Prostate gland (tissue), 2 donors: Measurements from ENCODE around the gene TARS3. TPM values are rescaled to one million over a fixed set of nuclear protein-coding genes. Genes with fewer than 3 reads are reported as not detected.

Experiments
- DNase-seq: peaks from one replicate; pipeline ENCODE4 v3.0.0-alpha.2; 2019; ENCODE audit warnings: low spot score
- H3K27ac ChIP-seq, 2 donors: fragments of 200-600 bp; sonication (generic); 2 replicates each; pipeline ENCODE4 v1.5.1; 2017 to 2019
- H3K27me3 ChIP-seq: fragments of 200-600 bp; sonication (generic); replicated peaks from 2 replicates; pipeline ENCODE4 v1.5.1; 2019; ENCODE audit not compliant: insufficient read depth
- H3K36me3 ChIP-seq, 2 donors: fragments of 200-600 bp; sonication (generic); 1 replicate in 1 of 2; 2 replicates in 1 of 2; pipeline versions ENCODE4 v1.5.1 to v1.8.1; 2017 to 2019
- H3K4me1 ChIP-seq: fragments of 200-600 bp; sonication (generic); replicated peaks from 2 replicates; pipeline ENCODE4 v1.5.1; 2019
- H3K4me3 ChIP-seq, 2 donors: fragments of 200-600 bp; sonication (generic); 2 replicates each; pipeline ENCODE4 v1.5.1; 2017 to 2019
- H3K9me3 ChIP-seq: fragments of 200-600 bp; sonication (generic); 2 replicates; pipeline ENCODE4 v1.5.1; 2017
- POLR2A ChIP-seq: fragments of 450-650 bp; IDR thresholded peaks from one replicate; pipeline ENCODE4 v1.6.1; 2016; ENCODE audit warnings: antibody characterized with exemption, mild to moderate bottlenecking
- POLR2AphosphoS5 ChIP-seq: sonication (generic); formaldehyde crosslinking; IDR thresholded peaks from one replicate; pipeline ENCODE4 v1.6.1; 2017; ENCODE audit warnings: antibody characterized with exemption
- WGBS: methylation state at CpG from one replicate; pipeline ENCODE4 v1.1.5; 2018; 5-methylcytosine and 5-hydroxymethylcytosine counted together
- intact Hi-C: fragments of 100-400 bp; cut with DNase I; formaldehyde crosslinking; loops from one replicate; pipeline ENCODE4 v1.14.2; 2022
- total RNA-seq, 2 donors: library from RNA; depleted of rRNA; stranded (reverse); fragments of >200 nt; gene quantifications; one replicate each; pipeline ENCODE4 v1.1.0, GENCODE V29; 2016
- TF ChIP-seq, protein P1 (sequence below), 4 experiments: fragments of 200-600 bp in 2 of 4; fragments of 450-650 bp in 2 of 4; sonication (generic) in 2 of 4; IDR thresholded peaks; 1 replicate in 3 of 4; 2 replicates in 1 of 4; pipeline ENCODE4 v1.5.1; 2016 to 2019; ENCODE audit warnings: antibody characterized with exemption in 4 of 4, mild to moderate bottlenecking in 2 of 4, moderate library complexity in 2 of 4

Gene TARS3
- total RNA-seq, 2 donors from 2014 or later = 16.8 to 22.5 TPM

GRCh38 chr15:101669744-101670143, 54.5 kb downstream of the TARS3 start:
- no peaks in the 10 kb centered on the region for H3K9me3 ChIP-seq
- no peaks in the 10 kb centered on the region for H3K4me1 ChIP-seq
- H3K27ac ChIP-seq = no peak overlapping the region
- TF ChIP-seq POLR2A (no peak), POLR2AphosphoS5 (no peak)
- TF ChIP-seq, protein P1, sequence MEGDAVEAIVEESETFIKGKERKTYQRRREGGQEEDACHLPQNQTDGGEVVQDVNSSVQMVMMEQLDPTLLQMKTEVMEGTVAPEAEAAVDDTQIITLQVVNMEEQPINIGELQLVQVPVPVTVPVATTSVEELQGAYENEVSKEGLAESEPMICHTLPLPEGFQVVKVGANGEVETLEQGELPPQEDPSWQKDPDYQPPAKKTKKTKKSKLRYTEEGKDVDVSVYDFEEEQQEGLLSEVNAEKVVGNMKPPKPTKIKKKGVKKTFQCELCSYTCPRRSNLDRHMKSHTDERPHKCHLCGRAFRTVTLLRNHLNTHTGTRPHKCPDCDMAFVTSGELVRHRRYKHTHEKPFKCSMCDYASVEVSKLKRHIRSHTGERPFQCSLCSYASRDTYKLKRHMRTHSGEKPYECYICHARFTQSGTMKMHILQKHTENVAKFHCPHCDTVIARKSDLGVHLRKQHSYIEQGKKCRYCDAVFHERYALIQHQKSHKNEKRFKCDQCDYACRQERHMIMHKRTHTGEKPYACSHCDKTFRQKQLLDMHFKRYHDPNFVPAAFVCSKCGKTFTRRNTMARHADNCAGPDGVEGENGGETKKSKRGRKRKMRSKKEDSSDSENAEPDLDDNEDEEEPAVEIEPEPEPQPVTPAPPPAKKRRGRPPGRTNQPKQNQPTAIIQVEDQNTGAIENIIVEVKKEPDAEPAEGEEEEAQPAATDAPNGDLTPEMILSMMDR (IDR thresholded peaks at IDR 0.05) = no peak
- DNase-seq = no peak
- H3K36me3 ChIP-seq = peaks cover 0 to 9% of the 10 kb centered on the region in 2 donors
- WGBS = 95% methylated on average over 3 of the region's 3 CpGs
- no peak overlapping the region for H3K4me3 ChIP-seq
- H3K27me3 ChIP-seq = no peaks in the 10 kb centered on the region
- intact Hi-C loops = no loop called here

DNA sequence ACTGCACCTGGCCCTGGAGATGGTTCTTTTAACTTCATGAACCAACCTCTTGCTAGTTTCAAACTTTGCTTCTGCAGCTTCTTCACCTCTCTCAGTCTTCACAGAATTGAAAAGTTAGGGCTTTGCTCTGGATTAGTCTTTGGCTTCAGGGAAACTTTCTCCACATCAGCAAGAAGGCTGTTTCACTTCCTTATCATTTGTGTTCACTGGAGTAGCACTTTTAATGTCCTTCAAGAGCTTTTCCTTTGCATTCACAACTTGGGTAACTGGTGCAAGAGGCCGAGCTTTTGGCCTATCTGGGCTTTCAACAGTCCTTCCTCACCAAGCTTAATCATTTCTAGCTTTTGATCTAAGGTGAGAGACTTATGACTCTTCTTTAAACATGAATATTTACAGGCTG, 56.4 kb downstream of the TARS3 start:
- H3K27ac ChIP-seq = no peak overlapping the region
- H3K9me3 ChIP-seq = no peaks in the 10 kb centered on the region
- no peaks in the 10 kb centered on the region for H3K36me3 ChIP-seq
- intact Hi-C loops = no loop called here
- TF ChIP-seq POLR2A (no peak), POLR2AphosphoS5 (no peak)
- TF ChIP-seq, protein P1 (IDR thresholded peaks at IDR 0.05) = no peak
- WGBS = 92% methylated on average over 1 of the region's 1 CpG
- DNase-seq = no peak
- no peaks in the 10 kb centered on the region for H3K27me3 ChIP-seq
- no peak overlapping the region for H3K4me3 ChIP-seq
- H3K4me1 ChIP-seq = no peaks in the 10 kb centered on the region

DNA sequence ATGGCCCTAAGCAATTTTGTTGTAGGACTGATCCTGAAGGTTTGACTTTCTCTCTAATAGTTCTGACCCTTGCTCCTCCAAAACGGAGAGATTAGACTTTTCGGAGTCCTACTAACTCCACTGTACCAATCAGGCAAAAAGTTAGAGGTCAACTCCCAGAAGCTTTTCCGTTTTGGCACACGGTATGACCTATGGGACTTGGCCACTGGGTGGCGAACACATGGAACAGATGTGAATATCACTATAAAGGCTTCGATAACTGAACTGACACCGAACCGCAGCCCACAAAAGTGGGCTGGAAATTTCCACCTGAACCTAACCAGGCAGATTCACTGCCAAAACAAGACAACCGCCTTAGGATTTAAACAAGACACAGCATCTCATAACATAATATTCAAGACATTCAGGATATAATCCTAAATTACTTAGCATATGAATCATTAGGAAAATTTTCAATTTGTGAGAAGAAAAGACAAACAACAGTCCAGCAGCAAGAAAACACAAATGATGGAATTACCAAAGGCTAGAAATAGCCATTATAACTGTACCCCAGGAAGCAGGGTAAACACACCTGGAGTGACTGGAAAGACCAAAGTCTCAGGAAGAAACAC, 59.9 kb downstream of the TARS3 start:
- Histone ChIP-seq H3K9me3 (no peaks in the 10 kb centered on the region), H3K36me3 (no peaks in the 10 kb centered on the region), H3K4me3 (no peak overlapping the region), H3K27ac (no peak overlapping the region), H3K4me1 (no peaks in the 10 kb centered on the region), H3K27me3 (no peaks in the 10 kb centered on the region)
- WGBS = 85% methylated on average over 9 of the region's 9 CpGs
- intact Hi-C loops = no loop called here
- no peak for TF ChIP-seq POLR2AphosphoS5
- TF ChIP-seq POLR2A = no peak
- TF ChIP-seq, protein P1 (IDR thresholded peaks at IDR 0.05) = no peak
- DNase-seq = no peak

GRCh38 chr15:101662203-101662602, 62.1 kb downstream of the TARS3 start:
- no peaks in the 10 kb centered on the region for H3K27me3 ChIP-seq
- H3K9me3 ChIP-seq = no peaks in the 10 kb centered on the region
- intact Hi-C loops = no loop called here
- no peak overlapping the region for H3K27ac ChIP-seq
- DNase-seq = no peak
- WGBS = 98% methylated on average over 1 of the region's 1 CpG
- TF ChIP-seq, protein P1 (IDR thresholded peaks at IDR 0.05) = no peak
- TF ChIP-seq POLR2AphosphoS5 = no peak
- no peak for TF ChIP-seq POLR2A
- no peak overlapping the region for H3K4me3 ChIP-seq
- no peaks in the 10 kb centered on the region for H3K36me3 ChIP-seq
- no peaks in the 10 kb centered on the region for H3K4me1 ChIP-seq

DNA sequence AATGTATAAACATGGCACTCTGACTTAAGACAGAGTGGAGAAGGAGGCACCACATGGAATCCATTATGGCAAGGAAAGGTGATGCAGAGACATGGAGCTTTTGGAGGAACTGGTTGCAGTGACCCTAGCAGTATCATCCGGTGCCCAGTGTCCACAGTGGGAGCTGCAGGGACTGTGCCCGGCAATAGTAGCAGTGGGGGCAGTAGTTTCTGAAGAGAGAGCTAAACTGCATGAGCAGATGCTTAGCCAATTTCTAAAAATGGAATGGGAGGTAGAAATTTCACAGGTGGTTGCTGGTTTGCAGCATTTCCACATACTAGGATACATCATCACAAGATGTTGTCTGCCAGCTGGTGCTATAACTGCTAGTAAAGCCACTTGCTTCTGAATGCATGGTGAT, 64.3 kb downstream of the TARS3 start:
- TF ChIP-seq POLR2AphosphoS5 (no peak), POLR2A (no peak)
- TF ChIP-seq, protein P1 (IDR thresholded peaks at IDR 0.05) = no peak
- Histone ChIP-seq H3K9me3 (no peaks in the 10 kb centered on the region), H3K27me3 (no peaks in the 10 kb centered on the region), H3K4me1 (no peaks in the 10 kb centered on the region), H3K27ac (no peak overlapping the region), H3K4me3 (no peak overlapping the region), H3K36me3 (no peaks in the 10 kb centered on the region)
- intact Hi-C loops = no loop called here
- DNase-seq = no peak
- WGBS = 100% methylated on average over 2 of the region's 2 CpGs
